Heart right ventricle (tissue), 16 donors: ENCODE results near the gene GLRX5. TPM values are rescaled to one million over a fixed set of nuclear protein-coding genes. Genes with fewer than 3 reads are reported as not detected.

Experiments
- ATAC-seq, 8 donors: fragments of 200-7000 bp; cut with Tn5 transposase; one replicate each; pipeline ENCODE4 v1.9.1; 2020; ENCODE audit warnings: mild to moderate bottlenecking in 8 of 8, moderate library complexity in 8 of 8, moderate number of reproducible peaks in 1 of 8
- DNase-seq, 2 donors: peaks; one replicate each; pipeline ENCODE4 v3.0.0-alpha.2; 2020
- H3K27ac ChIP-seq, 10 donors: fragments of 200-600 bp; sonication (generic) in 2 of 10; one replicate each; pipeline versions ENCODE4 v1.5.0 to v1.8.0; 2020 to 2022; ENCODE audit warnings: mild to moderate bottlenecking in 3 of 10
- H3K27me3 ChIP-seq, 7 donors: fragments of 200-600 bp; one replicate each; pipeline ENCODE4 v1.8.0; 2021 to 2022; ENCODE audit warnings: mild to moderate bottlenecking in 2 of 7
- H3K36me3 ChIP-seq, 9 donors: fragments of 200-600 bp; sonication (generic) in 1 of 9; one replicate each; pipeline versions ENCODE4 v1.5.0 to v1.8.0; 2020 to 2022; ENCODE audit warnings: mild to moderate bottlenecking in 2 of 9
- H3K4me1 ChIP-seq, 9 donors: fragments of 200-600 bp; sonication (generic) in 1 of 9; one replicate each; pipeline versions ENCODE4 v1.5.0 to v1.8.0; 2020 to 2022; ENCODE audit warnings: mild to moderate bottlenecking in 4 of 9
- H3K4me3 ChIP-seq, 10 donors: fragments of 200-600 bp; sonication (generic) in 2 of 10; one replicate each; pipeline versions ENCODE4 v1.5.0 to v1.8.0; 2020 to 2022; ENCODE audit warnings: mild to moderate bottlenecking in 7 of 10, moderate library complexity in 2 of 10
- H3K9me3 ChIP-seq, 11 donors: fragments of 200-600 bp in 10 of 11; sonication (generic) in 2 of 11; one replicate each; pipeline versions ENCODE4 v1.5.0 to v1.8.0; 2013 to 2022; ENCODE audit warnings: mild to moderate bottlenecking in 2 of 11, control low read depth in 1 of 11, moderate library complexity in 1 of 11
- CTCF ChIP-seq, 9 donors: fragments of 200-600 bp; sonication (generic) in 2 of 9; IDR thresholded peaks; one replicate each; pipeline versions ENCODE4 v1.5.0 to v1.8.0; 2021 to 2022; ENCODE audit warnings: antibody characterized with exemption in 9 of 9, mild to moderate bottlenecking in 5 of 9, moderate library complexity in 1 of 9
- WGBS, 2 donors: extraction: QIAGEN DNeasy Blood & Tissue Kit; methylation state at CpG; one replicate each; pipeline ENCODE4 v1.1.7; 2013; ENCODE audit warnings: inconsistent platforms in 1 of 2; 5-methylcytosine and 5-hydroxymethylcytosine counted together
- intact Hi-C, 10 donors: fragments of 100-400 bp; cut with DNase I; formaldehyde crosslinking; loops; one replicate each; pipeline versions ENCODE4 v1.11.1 to v1.14.2; 2022
- polyA plus RNA-seq, 2 donors: library from polyadenylated mRNA; stranded (reverse); fragments of 200-250 nt; gene quantifications; one replicate each; pipeline ENCODE4 v1.2.3, GENCODE V29; 2013
- total RNA-seq, 10 donors: library from RNA; stranded (reverse); fragmentation: NEBNext Ultra II Directional in 3 of 10; extraction: Animal tissue kit (Norgen Biotek cat#: 25700) in 3 of 10; gene quantifications; one replicate each; pipeline versions ENCODE4 v1.2.1 to v1.2.4, GENCODE V29; 2021 to 2023
- donor health status: Arrhythmogenic right ventricular cardiomyopathy.
- donor health status: ischemic (EF 13 %, LVEDD 7.1; RV severe dilation, severe dysfunction).
- donor health status: healthy with polysubstance abuse.
- donor health status: DM: no; HTN: yes; CAD: no.
- donor health status: DM: no; HTN: no; CAD: no.
- donor health status: ischemic (EF 25% LVEDD 6.9; RV normal size, moderate dysfunction).
- donor health status: ischemic (EF 25% LVEDD 5.7; RV mildly dilated, moderate dysfunction).
- donor health status: healthy.
- donor health status: DM: yes; HTN: yes; CAD: no.
- donor health status: Ischemic cardiomyopathy.
- donor health status: ischemic (EF 35%, LVEDD 5.7; RV mildly dilated, moderate dysfunction).
- donor health status: nonischemic (EF 11% LVEDD 7.7; RV severe dilation, severe dysfunction).
- donor health status: DM: yes; HTN: yes; CAD: no.
- donor health status: PGD.
- donor health status: ischemic (EF 29% LVEDD 5.4; RV normal size, mild dysfunction).
- donor health status: nonischemic (EF 23%, LVEDD 6.1; RV moderate dilation, normal function).

Gene GLRX5
- total and polyA plus RNA-seq, 12 donors: 49.8 to 121 (median 86.8) TPM

- Histone ChIP-seq H3K4me3 (no peak overlapping the region), H3K27me3 (no peaks in the 10 kb centered on the region), H3K36me3 (no peaks in the 10 kb centered on the region), H3K27ac (no peak overlapping the region), H3K4me1 (no peaks in the 10 kb centered on the region), H3K9me3 (no peaks in the 10 kb centered on the region)
- ATAC-seq: peak in 6 of 8 donors; percentile 28 to 93 (median 70)
- intact Hi-C loops: no loop called here
- no peak for DNase-seq
- 64 to 73% methylated on average over 10 of the region's 10 CpGs for WGBS, 2 donors
- TF ChIP-seq CTCF (IDR thresholded peaks at IDR 0.05): no peak
Measured at GRCh38 chr14:95555053-95555452, 20.2 kb downstream of the GLRX5 start.

- WGBS, 2 donors: 90 to 91% methylated on average over 11 of the region's 11 CpGs
- Histone ChIP-seq H3K4me3 (no peak overlapping the region), H3K27ac (no peak overlapping the region), H3K4me1 (peaks cover 0 to 4% (median 0%) of the 10 kb centered on the region in 9 donors), H3K36me3 (no peaks in the 10 kb centered on the region), H3K9me3 (no peaks in the 10 kb centered on the region), H3K27me3 (peaks cover 0 to 6% (median 0%) of the 10 kb centered on the region in 7 donors)
- no peak for ATAC-seq
- intact Hi-C loops: no loop called here
- TF ChIP-seq CTCF (IDR thresholded peaks at IDR 0.05): no peak
- no peak for DNase-seq
Measured at GRCh38 chr14:95557291-95557690, 22.4 kb downstream of the GLRX5 start.

GRCh38 chr14:95557832-95558231, 23.0 kb downstream of the GLRX5 start:
- WGBS, 2 donors: 77 to 80% methylated on average over 2 of the region's 2 CpGs

GRCh38 chr14:95559203-95559602, 24.4 kb downstream of the GLRX5 start:
- TF ChIP-seq CTCF (IDR thresholded peaks at IDR 0.05): no peak
- no peak for ATAC-seq
- intact Hi-C loops: no loop called here
- Histone ChIP-seq H3K4me1 (peaks cover 0 to 4% (median 0%) of the 10 kb centered on the region in 9 donors), H3K4me3 (no peak overlapping the region), H3K36me3 (no peaks in the 10 kb centered on the region), H3K27me3 (peaks cover 0 to 6% (median 0%) of the 10 kb centered on the region in 7 donors), H3K9me3 (no peaks in the 10 kb centered on the region), H3K27ac (no peak overlapping the region)
- 66 to 75% methylated on average over 6 of the region's 6 CpGs for WGBS, 2 donors
- no peak for DNase-seq

More at GRCh38 chr14:95557832-95558231, 23.0 kb downstream of the GLRX5 start:
- peaks cover 0 to 6% (median 0%) of the 10 kb centered on the region in 7 donors for H3K27me3 ChIP-seq
- DNase-seq (no peak), ATAC-seq (no peak)
- no peak overlapping the region for H3K27ac ChIP-seq
- no peaks in the 10 kb centered on the region for H3K36me3 ChIP-seq
- H3K9me3 ChIP-seq: no peaks in the 10 kb centered on the region
- no peak for TF ChIP-seq CTCF (IDR thresholded peaks at IDR 0.05)
- peaks cover 0 to 4% (median 0%) of the 10 kb centered on the region in 9 donors for H3K4me1 ChIP-seq
- intact Hi-C loops: no loop called here
- no peak overlapping the region for H3K4me3 ChIP-seq
